H9 (cell line): ENCODE results near the gene S100A2. TPM values are rescaled to one million over a fixed set of nuclear protein-coding genes. Genes with fewer than 3 reads are reported as not detected.

Source experiments
- DNase-seq: peaks from one replicate; pipeline ENCODE4 v3.0.0-alpha.2; 2017
- H2AFZ ChIP-seq: one replicate; pipeline ENCODE4 v1.6.1; 2013; ENCODE audit warnings: mild to moderate bottlenecking, low read length, control low read depth, moderate library complexity
- H2AK5ac ChIP-seq: 2 replicates; pipeline ENCODE4 v1.6.1; 2013; ENCODE audit warnings: low read length, control low read depth, mixed read lengths; ENCODE audit not compliant: insufficient read length
- H2BK120ac ChIP-seq: one replicate; pipeline ENCODE4 v1.6.1; 2013; ENCODE audit warnings: low read depth, mild to moderate bottlenecking, low read length, control low read depth, inconsistent platforms; ENCODE audit not compliant: poor library complexity, severe bottlenecking
- H2BK12ac ChIP-seq: 2 replicates; pipeline ENCODE4 v1.6.1; 2013; ENCODE audit warnings: low read length, control low read depth, mixed read lengths, low read depth; ENCODE audit not compliant: insufficient read length
- H2BK15ac ChIP-seq: 2 replicates; pipeline ENCODE4 v1.6.1; 2013; ENCODE audit warnings: low read depth, low read length, control low read depth
- H2BK20ac ChIP-seq: one replicate; pipeline ENCODE4 v1.6.1; 2013; ENCODE audit warnings: low read depth, mild to moderate bottlenecking, low read length, control low read depth, inconsistent platforms; ENCODE audit not compliant: poor library complexity, severe bottlenecking
- H2BK5ac ChIP-seq: 2 replicates; pipeline ENCODE4 v1.6.1; 2013; ENCODE audit warnings: low read length, control low read depth, mixed read lengths; ENCODE audit not compliant: insufficient read length
- H3K14ac ChIP-seq: 2 replicates; pipeline ENCODE4 v1.6.1; 2013; ENCODE audit warnings: low read length, control low read depth; ENCODE audit not compliant: insufficient read depth
- H3K18ac ChIP-seq: 2 replicates; pipeline ENCODE4 v1.6.1; 2013; ENCODE audit warnings: low read depth, mild to moderate bottlenecking, mixed read lengths, low read length, control low read depth; ENCODE audit not compliant: insufficient read length
- H3K23ac ChIP-seq: 2 replicates; pipeline ENCODE4 v1.6.1; 2013; ENCODE audit warnings: low read length, control low read depth, mixed read lengths, low read depth; ENCODE audit not compliant: insufficient read length
- H3K23me2 ChIP-seq: 2 replicates; pipeline ENCODE4 v1.6.1; 2013; ENCODE audit warnings: low read depth, mild to moderate bottlenecking, mixed read lengths, low read length, control low read depth; ENCODE audit not compliant: insufficient read length, poor library complexity, severe bottlenecking
- H3K27ac ChIP-seq: 2 replicates; pipeline ENCODE4 v1.5.1; 2013; ENCODE audit warnings: low read length, control low read depth, mixed read lengths, low read depth; ENCODE audit not compliant: insufficient read length
- H3K27me3 ChIP-seq: 2 replicates; pipeline ENCODE4 v1.6.1; 2013; ENCODE audit warnings: low read length, control low read depth, inconsistent platforms; ENCODE audit not compliant: insufficient read depth
- H3K4ac ChIP-seq: 2 replicates; pipeline ENCODE4 v1.6.1; 2013; ENCODE audit warnings: low read depth, mild to moderate bottlenecking, control low read depth, inconsistent platforms, low read length, moderate library complexity
- H3K4me1 ChIP-seq: 2 replicates; pipeline ENCODE4 v1.6.1; 2013; ENCODE audit warnings: low read length, control low read depth, inconsistent platforms; ENCODE audit not compliant: insufficient read depth
- H3K4me2 ChIP-seq: 2 replicates; pipeline ENCODE4 v1.6.1; 2013; ENCODE audit warnings: low read length, control low read depth, mixed read lengths; ENCODE audit not compliant: insufficient read length, insufficient read depth
- H3K56ac ChIP-seq: 2 replicates; pipeline ENCODE4 v1.6.1; 2013; ENCODE audit warnings: low read depth, mild to moderate bottlenecking, mixed read lengths, low read length, control low read depth; ENCODE audit not compliant: insufficient read length
- H3K79me1 ChIP-seq: 2 replicates; pipeline ENCODE4 v1.6.1; 2013; ENCODE audit warnings: low read depth, mild to moderate bottlenecking, moderate library complexity, low read length, control low read depth, inconsistent platforms; ENCODE audit not compliant: insufficient read depth, poor library complexity, severe bottlenecking
- H3K79me2 ChIP-seq: 2 replicates; pipeline ENCODE4 v1.6.1; 2013; ENCODE audit warnings: low read length, control low read depth, inconsistent platforms; ENCODE audit not compliant: insufficient read depth
- H3K9ac ChIP-seq: 2 replicates; pipeline ENCODE4 v1.6.1; 2013; ENCODE audit warnings: low read length, control low read depth, mixed read lengths; ENCODE audit not compliant: insufficient read length; ENCODE audit errors: extremely low read depth
- H3K9me3 ChIP-seq: one replicate; pipeline ENCODE4 v1.6.1; 2013; ENCODE audit warnings: low read depth, low read length, inconsistent platforms; ENCODE audit not compliant: control insufficient read depth
- H3T11ph ChIP-seq: one replicate; pipeline ENCODE4 v1.6.1; 2013; ENCODE audit warnings: mild to moderate bottlenecking, low read length, control low read depth, inconsistent platforms
- H4K20me1 ChIP-seq: one replicate; pipeline ENCODE4 v1.6.1; 2013; ENCODE audit not compliant: control insufficient read depth, insufficient read length, insufficient read depth
- H4K5ac ChIP-seq: 2 replicates; pipeline ENCODE4 v1.6.1; 2013; ENCODE audit warnings: low read depth, mild to moderate bottlenecking, mixed read lengths, low read length, control low read depth; ENCODE audit not compliant: insufficient read length
- H4K8ac ChIP-seq: replicated peaks from 2 replicates; pipeline ENCODE4 v1.6.1; 2013; ENCODE audit warnings: low read length, control low read depth, mixed read lengths, low read depth; ENCODE audit not compliant: insufficient read length
- H4K91ac ChIP-seq: 2 replicates; pipeline ENCODE4 v1.6.1; 2013; ENCODE audit warnings: low read depth, mild to moderate bottlenecking, moderate library complexity, mixed read lengths, low read length, control low read depth; ENCODE audit not compliant: insufficient read length
- H3K27ac Mint-ChIP-seq, 3 experiments: 2 replicates in 2 of 3; 3 replicates in 1 of 3; pipeline ENCODE4 v1.8.0; 2020 to 2021; ENCODE audit warnings: mixed read lengths in 3 of 3, mild to moderate bottlenecking in 1 of 3, moderate library complexity in 1 of 3
- H3K27me3 Mint-ChIP-seq: 2 replicates; pipeline ENCODE4 v1.8.0; 2021; ENCODE audit warnings: low read depth, mild to moderate bottlenecking, moderate library complexity, mixed read lengths
- H3K36me3 Mint-ChIP-seq, 3 experiments: 2 replicates in 2 of 3; 3 replicates in 1 of 3; pipeline ENCODE4 v1.8.0; 2020 to 2021; ENCODE audit warnings: low read depth in 3 of 3, mixed read lengths in 3 of 3; ENCODE audit not compliant: insufficient read depth in 1 of 3
- H3K4me1 Mint-ChIP-seq, 2 experiments: 2 replicates each; pipeline ENCODE4 v1.8.0; 2020; ENCODE audit warnings: mixed read lengths in 2 of 2
- H3K4me3 Mint-ChIP-seq, 2 experiments: 2 replicates in 1 of 2; 3 replicates in 1 of 2; pipeline ENCODE4 v1.8.0; 2020 to 2021; ENCODE audit warnings: mild to moderate bottlenecking in 2 of 2, mixed read lengths in 2 of 2, moderate library complexity in 1 of 2
- H3K9me3 Mint-ChIP-seq, 2 experiments: 2 replicates in 1 of 2; 3 replicates in 1 of 2; pipeline ENCODE4 v1.8.0; 2020; ENCODE audit warnings: mild to moderate bottlenecking in 2 of 2, mixed read lengths in 2 of 2, moderate library complexity in 1 of 2
- WGBS: extraction: QIAGEN DNeasy Blood & Tissue Kit; methylation state at CpG from one replicate; pipeline ENCODE4 v1.1.7; 2013; ENCODE audit warnings: missing lambda C conversion rate, low lambda C conversion rate, mixed read lengths; ENCODE audit not compliant: insufficient read length; ENCODE audit errors: extremely low coverage; 5-methylcytosine and 5-hydroxymethylcytosine counted together
- total RNA-seq: library from RNA; stranded (reverse); gene quantifications from 2 replicates; pipeline ENCODE4 v1.2.1, GENCODE V29; 2021
- TF ChIP-seq, protein P1 (sequence below): fragments of 200-600 bp; sonication (generic); conservative IDR thresholded peaks from 3 replicates; pipeline ENCODE4 v1.8.0; 2021; ENCODE audit warnings: antibody characterized with exemption, mild to moderate bottlenecking

Gene S100A2
- total RNA-seq, 1 experiment from 2014 or later: 0.57 TPM

DNA sequence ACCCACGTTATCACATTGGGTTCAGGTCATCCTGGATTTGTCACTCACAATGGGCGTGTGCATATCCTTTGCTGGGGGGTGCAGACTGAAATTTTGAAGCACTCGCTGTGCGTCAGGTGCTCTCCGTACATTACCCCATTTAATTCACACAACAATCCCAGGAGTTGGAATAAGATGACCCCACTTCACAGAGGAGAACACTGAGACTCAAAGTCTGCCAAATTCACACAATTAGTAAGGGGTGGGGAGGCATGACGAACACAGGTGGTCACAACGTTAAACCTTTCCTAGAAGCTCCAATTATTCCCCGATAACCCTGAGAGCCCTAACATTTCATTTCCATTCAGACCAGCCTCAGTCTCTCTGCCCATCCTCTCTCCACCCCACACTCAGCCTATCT is 3.8 kb upstream of the S100A2 start:
- Histone ChIP-seq H3K4me2 (no peak overlapping the region), H3K23ac (no peak overlapping the region), H2BK15ac (no peak overlapping the region), H3T11ph (no peak overlapping the region), H4K91ac (no peak overlapping the region), H3K23me2 (no peaks in the 10 kb centered on the region), H3K4me1 (peaks cover 7% of the 10 kb centered on the region; the same call in 1 of the 2 replicates), H3K9ac (no peak overlapping the region), H3K9me3 (no peaks in the 10 kb centered on the region), H3K4ac (no peak overlapping the region), H3K18ac (no peak overlapping the region), H2BK20ac (no peak overlapping the region), H3K27ac (no peak overlapping the region), H2AK5ac (no peak overlapping the region), H2AFZ (no peak overlapping the region), H2BK120ac (no peak overlapping the region), H3K56ac (no peak overlapping the region), H3K14ac (no peak overlapping the region), H3K27me3 (no peaks in the 10 kb centered on the region), H4K8ac (no peak overlapping the region), H3K79me2 (no peaks in the 10 kb centered on the region), H4K20me1 (peaks cover 3% of the 10 kb centered on the region), H2BK5ac (no peak overlapping the region), H2BK12ac (no peak overlapping the region), H3K79me1 (no peaks in the 10 kb centered on the region), H4K5ac (no peak overlapping the region)
- Mint-ChIP-seq H3K27ac (no peak overlapping the region; a peak in 1 of 7 replicates), H3K36me3 (peaks cover 0 to 1% (median 0%) of the 10 kb centered on the region in 3 experiments; a peak in 1 of 7 replicates), H3K27me3 (peaks cover 15% of the 10 kb centered on the region), H3K9me3 (peaks cover 7 to 9% of the 10 kb centered on the region in 2 experiments; a peak in 3 of 5 replicates), H3K4me3 (no peak overlapping the region), H3K4me1 (peaks cover 33 to 35% of the 10 kb centered on the region in 2 experiments)
- no peak for DNase-seq
- TF ChIP-seq, protein P1, sequence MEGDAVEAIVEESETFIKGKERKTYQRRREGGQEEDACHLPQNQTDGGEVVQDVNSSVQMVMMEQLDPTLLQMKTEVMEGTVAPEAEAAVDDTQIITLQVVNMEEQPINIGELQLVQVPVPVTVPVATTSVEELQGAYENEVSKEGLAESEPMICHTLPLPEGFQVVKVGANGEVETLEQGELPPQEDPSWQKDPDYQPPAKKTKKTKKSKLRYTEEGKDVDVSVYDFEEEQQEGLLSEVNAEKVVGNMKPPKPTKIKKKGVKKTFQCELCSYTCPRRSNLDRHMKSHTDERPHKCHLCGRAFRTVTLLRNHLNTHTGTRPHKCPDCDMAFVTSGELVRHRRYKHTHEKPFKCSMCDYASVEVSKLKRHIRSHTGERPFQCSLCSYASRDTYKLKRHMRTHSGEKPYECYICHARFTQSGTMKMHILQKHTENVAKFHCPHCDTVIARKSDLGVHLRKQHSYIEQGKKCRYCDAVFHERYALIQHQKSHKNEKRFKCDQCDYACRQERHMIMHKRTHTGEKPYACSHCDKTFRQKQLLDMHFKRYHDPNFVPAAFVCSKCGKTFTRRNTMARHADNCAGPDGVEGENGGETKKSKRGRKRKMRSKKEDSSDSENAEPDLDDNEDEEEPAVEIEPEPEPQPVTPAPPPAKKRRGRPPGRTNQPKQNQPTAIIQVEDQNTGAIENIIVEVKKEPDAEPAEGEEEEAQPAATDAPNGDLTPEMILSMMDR: no peak
- WGBS: no CpG with 5 or more reads among the region's 8 CpGs
